K562 (cell line): ENCODE measurements around the gene RGS14. TPM values are rescaled to one million over a fixed set of nuclear protein-coding genes. Genes with fewer than 3 reads are reported as not detected.

Source experiments
- ATF4 ChIP-seq: fragments of 450-650 bp; formaldehyde crosslinking; IDR thresholded peaks from 2 replicates; pipeline ENCODE4 v1.4.0; 2022; ENCODE audit warnings: mild to moderate bottlenecking, moderate library complexity
- CBX3 ChIP-seq, 2 experiments: IDR thresholded peaks; 1 replicate in 1 of 2; 2 replicates in 1 of 2; pipeline ENCODE4 v1.6.1; 2012; ENCODE audit warnings: inconsistent platforms in 2 of 2, low read length in 2 of 2, borderline replicate concordance in 1 of 2, control low read depth in 1 of 2
- ERF ChIP-seq: fragments of 450-650 bp; formaldehyde crosslinking; IDR thresholded peaks from 2 replicates; pipeline ENCODE4 v1.4.0; 2020; ENCODE audit warnings: mild to moderate bottlenecking, mixed read lengths
- ETV6 ChIP-seq, 3 experiments: fragments of 150-350 bp in 1 of 3; sonication (generic) in 1 of 3; formaldehyde crosslinking in 1 of 3; IDR thresholded peaks; 2 replicates each; pipeline versions ENCODE4 v1.6.1 to v1.8.0; 2014 to 2022; ENCODE audit warnings: borderline replicate concordance in 2 of 3, low read depth in 2 of 3, antibody characterized with exemption in 1 of 3, low read length in 1 of 3, mild to moderate bottlenecking in 1 of 3, missing genetic modification reagents in 1 of 3
- HDGF ChIP-seq: fragments of 450-650 bp; IDR thresholded peaks from 2 replicates; pipeline ENCODE4 v1.6.1; 2016
- KDM5B ChIP-seq: fragments of 200-600 bp; sonication (generic); IDR thresholded peaks from 2 replicates; pipeline ENCODE4 v1.6.1; 2012; ENCODE audit warnings: low read depth, mild to moderate bottlenecking, moderate library complexity, low read length, control low read depth, inconsistent platforms; ENCODE audit not compliant: insufficient replicate concordance
- MTA1 ChIP-seq: fragments of 450-650 bp; IDR thresholded peaks from 2 replicates; pipeline ENCODE4 v1.6.1; 2017; ENCODE audit warnings: borderline replicate concordance
- MTA2 ChIP-seq: fragments of 450-650 bp; IDR thresholded peaks from 2 replicates; pipeline ENCODE4 v1.6.1; 2016; ENCODE audit warnings: low read depth
- MTA3 ChIP-seq: fragments of 450-650 bp; formaldehyde crosslinking; IDR thresholded peaks from 2 replicates; pipeline ENCODE4 v1.6.1; 2017; ENCODE audit warnings: mild to moderate bottlenecking, borderline replicate concordance
- NBN ChIP-seq: fragments of 450-650 bp; IDR thresholded peaks from 2 replicates; pipeline ENCODE4 v1.6.1; 2016; ENCODE audit warnings: low read depth, mild to moderate bottlenecking
- NCOA2 ChIP-seq, 2 experiments: fragments of 450-650 bp; IDR thresholded peaks; 2 replicates each; pipeline ENCODE4 v1.6.1; 2018; ENCODE audit warnings: mild to moderate bottlenecking in 2 of 2, moderate library complexity in 1 of 2; ENCODE audit not compliant: partially characterized antibody in 2 of 2
- PML ChIP-seq: IDR thresholded peaks from 2 replicates; pipeline ENCODE4 v1.6.1; 2012; ENCODE audit warnings: low read length, inconsistent platforms
- SMARCA4 ChIP-seq: fragments of 450-650 bp; IDR thresholded peaks from 2 replicates; pipeline ENCODE4 v1.6.1; 2016
- ZBTB2 ChIP-seq: fragments of 450-650 bp; IDR thresholded peaks from 2 replicates; pipeline ENCODE4 v1.6.1; 2016; ENCODE audit warnings: antibody characterized with exemption
- ZBTB26 ChIP-seq: fragments of 450-650 bp; formaldehyde crosslinking; IDR thresholded peaks from 2 replicates; pipeline ENCODE4 v1.4.0; 2022; ENCODE audit warnings: missing genetic modification characterization
- ZNF146 ChIP-seq: IDR thresholded peaks from one replicate; pipeline ENCODE4 v1.6.1; 2018; ENCODE audit warnings: missing compliant biosample characterization; ENCODE audit not compliant: unreplicated experiment
- ZNF3 ChIP-seq: fragments of 250-450 bp; sonication (Bioruptor Pico); IDR thresholded peaks from 2 replicates; pipeline ENCODE4 v1.5.0; 2021; ENCODE audit warnings: mild to moderate bottlenecking, moderate library complexity
- ZNF384 ChIP-seq: IDR thresholded peaks from 2 replicates; pipeline ENCODE4 v1.6.1; 2012; ENCODE audit warnings: low read depth, low read length, improper control_type of control experiment
- ZNF589 ChIP-seq: fragments of 200-800 bp; sonication (Bioruptor generic); IDR thresholded peaks from 2 replicates; pipeline ENCODE4 v1.6.1; 2016; ENCODE audit warnings: low read depth, missing genetic modification characterization, missing compliant biosample characterization
- ZNF639 ChIP-seq, 2 experiments: fragments of 200-800 bp in 1 of 2; sonication (Bioruptor generic) in 1 of 2; sonication (generic) in 1 of 2; formaldehyde crosslinking in 1 of 2; IDR thresholded peaks in 1 of 2; conservative IDR thresholded peaks in 1 of 2; 2 replicates each; pipeline versions ENCODE4 v1.5.0 to v1.6.1; 2016 to 2020; ENCODE audit warnings: missing compliant biosample characterization in 1 of 2, missing genetic modification characterization in 1 of 2, missing genetic modification reagents in 1 of 2
- polyA plus RNA-seq, 8 experiments: library from polyadenylated mRNA; depleted of rRNA in 4 of 8; stranded (reverse) in 5 of 8; unstranded in 3 of 8; fragments of >200 nt; fragmentation: Nextera tagmentation in 2 of 8; fragmentation: Illumina TruSeq in 1 of 8; extraction: Ambion mirVana in 2 of 8; extraction: Trizol in 1 of 8; gene quantifications; 2 replicates each; pipeline versions ENCODE4 v1.2.1 to v1.2.3, GENCODE V29; 2011 to 2014; ENCODE audit warnings: inconsistent platforms in 1 of 8, missing spikeins in 1 of 8
- total RNA-seq, 7 experiments: library from RNA; depleted of rRNA in 6 of 7; stranded (reverse); fragments of >200 nt in 6 of 7; fragmentation: Illumina TruSeq in 2 of 7; extraction: Trizol in 2 of 7; gene quantifications; 2 replicates each; pipeline versions ENCODE4 v1.2.1 to v1.2.3, GENCODE V29; 2011 to 2021; ENCODE audit warnings: low replicate concordance in 1 of 7
- TF ChIP-seq, protein P1 (sequence below): fragments of 450-650 bp; IDR thresholded peaks from 2 replicates; pipeline ENCODE4 v1.6.1; 2016; ENCODE audit warnings: missing biosample characterization, missing genetic modification characterization

Gene RGS14
- total and polyA plus RNA-seq, 9 of the 15 experiments (the other 6 are each of a cell fraction or from before 2014, with no cell fraction given): 0.28 to 75.9 (median 34.5) TPM

- no peak for TF ChIP-seq CBX3 (IDR thresholded peaks at IDR 0.05; ENCODE audit: borderline replicate concordance in 1 of 2, low read length in 2 of 2)
- peak; percentile 56 for TF ChIP-seq KDM5B
- TF ChIP-seq MTA2: no peak; the same call in 1 of the 2 replicates
- TF ChIP-seq ATF4 (CRISPR knock-in tag): no peak
- TF ChIP-seq NBN: peak; percentile 57; the same call in 1 of the 2 replicates
- TF ChIP-seq ZNF639 (CRISPR knock-in tag; conservative IDR thresholded peaks at IDR 0.05 in 1 of 2, IDR thresholded peaks at IDR 0.05 in 1 of 2): peak in 1 of 2 experiments; percentile 78; a peak in 2 of 4 replicates
- TF ChIP-seq, protein P1, sequence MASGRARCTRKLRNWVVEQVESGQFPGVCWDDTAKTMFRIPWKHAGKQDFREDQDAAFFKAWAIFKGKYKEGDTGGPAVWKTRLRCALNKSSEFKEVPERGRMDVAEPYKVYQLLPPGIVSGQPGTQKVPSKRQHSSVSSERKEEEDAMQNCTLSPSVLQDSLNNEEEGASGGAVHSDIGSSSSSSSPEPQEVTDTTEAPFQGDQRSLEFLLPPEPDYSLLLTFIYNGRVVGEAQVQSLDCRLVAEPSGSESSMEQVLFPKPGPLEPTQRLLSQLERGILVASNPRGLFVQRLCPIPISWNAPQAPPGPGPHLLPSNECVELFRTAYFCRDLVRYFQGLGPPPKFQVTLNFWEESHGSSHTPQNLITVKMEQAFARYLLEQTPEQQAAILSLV (tag): 0 out of 2 replicates have a peak, but pooled peaks have one; percentile 38
- TF ChIP-seq ETV6 (IDR thresholded peaks at IDR 0.05; ENCODE audit: borderline replicate concordance in 1 of 2, low read depth in 2 of 2, low read length in 1 of 2): no peak
- no peak for TF ChIP-seq ETV6 (CRISPR knock-in tag; IDR thresholded peaks at IDR 0.05; ENCODE audit: borderline replicate concordance)
- no peak for TF ChIP-seq PML
- TF ChIP-seq MTA1: 0 out of 2 replicates have a peak, but pooled peaks have one; percentile 27
- peak; percentile 15; the same call in 1 of the 2 replicates for TF ChIP-seq ZNF589 (CRISPR knock-in tag)
- TF ChIP-seq ZBTB26 (CRISPR knock-in tag): peak; percentile 63; the same call in 1 of the 2 replicates
- TF ChIP-seq ZBTB2: 0 out of 2 replicates have a peak, but pooled peaks have one; percentile 39
- TF ChIP-seq ZNF3 (CRISPR knock-in tag): no peak
- no peak; the same call in 1 of the 2 replicates for TF ChIP-seq HDGF
- no peak for TF ChIP-seq ERF
- TF ChIP-seq MTA3: no peak
- no peak for TF ChIP-seq ZNF146 (CRISPR knock-in tag)
- no peak for TF ChIP-seq NCOA2 (IDR thresholded peaks at IDR 0.05; ENCODE audit: partially characterized antibody in 2 of 2)
- peak; percentile 80 for TF ChIP-seq SMARCA4
- no peak for TF ChIP-seq ZNF384
Observed at GRCh38 chr5:177366528-177367322, 9.0 kb downstream of the RGS14 start (continued).
